Epithelial cell of proximal tubule (primary cell): Measurements from ENCODE around the gene NUDT16L1. TPM values are rescaled to one million over a fixed set of nuclear protein-coding genes. Genes with fewer than 3 reads are reported as not detected.

Experiments
- DNase-seq: peaks from one replicate; pipeline ENCODE4 v3.0.0-alpha.2; 2011; ENCODE audit warnings: low read depth
- H3K4me3 ChIP-seq: 2 replicates; pipeline ENCODE4 v1.5.1; 2011; ENCODE audit warnings: low read depth, mild to moderate bottlenecking, low read length
- total RNA-seq: library from RNA; depleted of rRNA; stranded (reverse); fragments of >200 nt; gene quantifications from 2 replicates; pipeline ENCODE4 v1.2.3, GENCODE V29; 2015
- TF ChIP-seq, protein P1 (sequence below): conservative IDR thresholded peaks from 2 replicates; pipeline ENCODE4 v1.5.1; 2012; ENCODE audit warnings: low read depth, mild to moderate bottlenecking, low read length

The NUDT16L1 gene
- total RNA-seq, 1 donor from 2014 or later: 23.8 TPM

DNA sequence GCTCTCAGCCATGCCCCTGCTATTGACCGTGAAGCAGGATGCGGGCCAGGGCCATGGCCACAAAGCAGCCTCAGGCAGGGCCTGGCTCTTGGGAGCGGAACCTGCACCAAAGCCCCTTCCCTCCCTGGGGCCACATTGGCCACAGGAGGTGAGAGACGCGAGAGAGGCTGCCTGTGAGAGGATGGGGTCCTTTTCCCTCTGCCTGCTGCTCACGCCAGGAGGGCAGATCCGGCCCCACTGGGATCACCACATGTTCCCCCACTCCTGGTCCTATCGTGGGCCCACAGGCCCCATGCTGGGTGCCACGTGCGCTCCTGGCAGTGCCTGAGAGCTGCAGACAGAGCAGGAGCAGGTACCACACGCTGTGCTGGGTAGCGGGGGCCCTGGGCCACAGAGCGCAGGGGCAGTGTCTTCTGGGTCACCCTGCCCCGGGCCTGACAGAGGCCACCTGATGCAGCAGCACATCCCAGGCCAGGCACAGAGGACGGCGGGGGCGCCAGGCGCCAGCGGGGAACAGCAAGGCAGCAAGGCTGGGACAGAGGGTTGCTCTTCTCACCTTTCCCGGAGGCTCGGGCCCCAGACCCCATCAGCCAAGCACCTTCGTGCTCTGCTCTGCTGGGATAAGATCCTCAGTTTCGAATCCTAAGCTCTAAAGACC is 9.2 kb upstream of the NUDT16L1 start:
- H3K4me3 ChIP-seq: no peak overlapping the region
- DNase-seq: no peak
- TF ChIP-seq, protein P1, sequence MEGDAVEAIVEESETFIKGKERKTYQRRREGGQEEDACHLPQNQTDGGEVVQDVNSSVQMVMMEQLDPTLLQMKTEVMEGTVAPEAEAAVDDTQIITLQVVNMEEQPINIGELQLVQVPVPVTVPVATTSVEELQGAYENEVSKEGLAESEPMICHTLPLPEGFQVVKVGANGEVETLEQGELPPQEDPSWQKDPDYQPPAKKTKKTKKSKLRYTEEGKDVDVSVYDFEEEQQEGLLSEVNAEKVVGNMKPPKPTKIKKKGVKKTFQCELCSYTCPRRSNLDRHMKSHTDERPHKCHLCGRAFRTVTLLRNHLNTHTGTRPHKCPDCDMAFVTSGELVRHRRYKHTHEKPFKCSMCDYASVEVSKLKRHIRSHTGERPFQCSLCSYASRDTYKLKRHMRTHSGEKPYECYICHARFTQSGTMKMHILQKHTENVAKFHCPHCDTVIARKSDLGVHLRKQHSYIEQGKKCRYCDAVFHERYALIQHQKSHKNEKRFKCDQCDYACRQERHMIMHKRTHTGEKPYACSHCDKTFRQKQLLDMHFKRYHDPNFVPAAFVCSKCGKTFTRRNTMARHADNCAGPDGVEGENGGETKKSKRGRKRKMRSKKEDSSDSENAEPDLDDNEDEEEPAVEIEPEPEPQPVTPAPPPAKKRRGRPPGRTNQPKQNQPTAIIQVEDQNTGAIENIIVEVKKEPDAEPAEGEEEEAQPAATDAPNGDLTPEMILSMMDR: no peak

DNA sequence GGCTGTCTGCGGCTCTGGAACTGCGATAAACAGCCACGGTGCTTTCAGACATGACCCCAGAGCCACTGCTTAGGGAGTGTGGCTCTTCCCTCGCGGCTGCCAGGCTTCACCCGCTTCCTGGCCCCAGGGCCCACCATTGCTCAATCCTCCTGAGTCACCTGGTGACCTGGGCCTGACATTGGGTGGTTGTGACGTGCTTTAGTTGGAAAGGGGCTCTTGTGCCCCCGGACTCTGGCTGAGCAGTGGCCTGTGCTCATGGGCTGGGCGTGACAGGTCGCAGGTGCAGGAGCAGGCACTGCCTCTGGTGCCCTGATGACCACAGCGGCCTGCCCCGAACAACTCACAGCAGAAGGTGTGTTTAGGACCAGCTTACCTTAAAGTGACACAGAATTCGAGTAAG is 8.6 kb upstream of the NUDT16L1 start:
- no peak overlapping the region for H3K4me3 ChIP-seq
- DNase-seq: no peak
- TF ChIP-seq, protein P1: no peak

DNA sequence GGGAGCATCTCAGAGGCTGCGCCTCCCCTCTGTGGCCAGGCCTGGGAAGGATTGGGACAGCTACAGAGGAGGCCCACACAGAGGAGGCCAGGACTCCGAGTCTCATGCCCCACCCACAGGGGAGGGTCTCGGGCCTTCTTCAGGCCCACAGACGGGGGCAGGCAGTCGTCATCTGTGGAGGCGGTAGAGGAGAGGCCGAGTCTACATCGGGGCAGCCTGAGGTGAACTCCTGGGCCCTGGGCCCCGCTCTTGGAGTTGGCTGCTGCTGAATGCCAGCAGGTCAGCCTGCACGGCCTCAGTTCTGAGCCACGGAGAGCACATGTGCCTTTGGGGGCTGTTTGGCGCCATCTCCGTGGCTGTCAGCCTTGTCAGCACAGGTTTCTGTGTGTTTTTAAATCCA is 8.1 kb upstream of the NUDT16L1 start:
- no peak for DNase-seq
- TF ChIP-seq, protein P1: no peak
- no peak overlapping the region for H3K4me3 ChIP-seq

DNA sequence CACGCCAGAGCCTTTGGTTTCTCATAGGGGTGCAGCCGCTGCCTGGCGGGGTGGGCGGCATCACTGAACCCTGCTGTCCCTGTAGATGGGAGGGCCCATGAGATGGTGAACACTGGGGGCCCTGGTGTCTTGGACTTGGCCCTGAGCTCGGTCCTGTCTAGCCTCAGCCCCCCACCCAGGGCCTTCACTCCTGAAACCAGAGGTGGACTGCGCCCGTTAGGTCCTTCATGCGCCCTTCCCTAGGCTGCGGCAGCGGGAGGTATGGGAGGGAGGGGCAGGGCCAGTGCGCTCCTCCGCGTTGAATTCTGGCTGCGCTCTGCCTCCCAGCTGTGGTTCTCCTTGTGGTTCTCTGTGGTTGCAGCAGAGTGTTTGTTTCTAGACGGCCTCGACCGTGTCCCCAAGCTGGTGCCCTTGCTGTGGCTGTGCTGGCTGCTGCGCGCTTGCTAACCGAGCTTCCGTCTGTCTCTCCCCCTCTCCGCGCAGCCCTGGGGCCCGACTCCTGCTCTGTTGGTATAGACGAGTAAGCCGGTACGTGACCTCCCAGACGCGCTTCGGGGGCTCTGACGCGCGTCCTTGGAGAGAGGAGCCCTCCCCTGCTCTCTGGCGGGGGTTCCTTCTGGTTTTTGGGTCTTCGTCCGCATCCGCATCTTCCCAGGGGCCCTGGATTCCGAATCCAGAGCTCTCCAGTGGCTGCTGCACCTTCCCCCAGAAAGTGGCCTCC is 7.4 kb upstream of the NUDT16L1 start:
- TF ChIP-seq, protein P1: no peak
- no peak overlapping the region for H3K4me3 ChIP-seq
- DNase-seq: no peak

GRCh38 chr16:4686497-4687210 is 6.7 kb upstream of the NUDT16L1 start:
- DNase-seq: no peak
- H3K4me3 ChIP-seq: no peak overlapping the region
- TF ChIP-seq, protein P1: no peak

- H3K4me3 ChIP-seq: no peak overlapping the region
- TF ChIP-seq, protein P1: no peak
Measured at GRCh38 chr16:4687416-4687815, 5.9 kb upstream of the NUDT16L1 start.

More at GRCh38 chr16:4687416-4687815, 5.9 kb upstream of the NUDT16L1 start:
- no peak for DNase-seq
